Fibroblast of pulmonary artery (primary cell): ENCODE measurements around the gene DLL3.

Experiments
- DNase-seq: peaks from one replicate; pipeline ENCODE4 v3.0.0-alpha.2; 2010; ENCODE audit warnings: low read depth
- H3K4me3 ChIP-seq: replicated peaks from 2 replicates; pipeline ENCODE4 v1.5.1; 2011; ENCODE audit warnings: low read depth, mild to moderate bottlenecking, control low read depth, low read length, moderate library complexity
- TF ChIP-seq, protein P1 (sequence below): IDR thresholded peaks from 2 replicates; pipeline ENCODE4 v1.5.1; 2011; ENCODE audit warnings: mild to moderate bottlenecking, control low read depth, low read length, inconsistent platforms; ENCODE audit errors: missing control alignments

DLL3 gene

DNA sequence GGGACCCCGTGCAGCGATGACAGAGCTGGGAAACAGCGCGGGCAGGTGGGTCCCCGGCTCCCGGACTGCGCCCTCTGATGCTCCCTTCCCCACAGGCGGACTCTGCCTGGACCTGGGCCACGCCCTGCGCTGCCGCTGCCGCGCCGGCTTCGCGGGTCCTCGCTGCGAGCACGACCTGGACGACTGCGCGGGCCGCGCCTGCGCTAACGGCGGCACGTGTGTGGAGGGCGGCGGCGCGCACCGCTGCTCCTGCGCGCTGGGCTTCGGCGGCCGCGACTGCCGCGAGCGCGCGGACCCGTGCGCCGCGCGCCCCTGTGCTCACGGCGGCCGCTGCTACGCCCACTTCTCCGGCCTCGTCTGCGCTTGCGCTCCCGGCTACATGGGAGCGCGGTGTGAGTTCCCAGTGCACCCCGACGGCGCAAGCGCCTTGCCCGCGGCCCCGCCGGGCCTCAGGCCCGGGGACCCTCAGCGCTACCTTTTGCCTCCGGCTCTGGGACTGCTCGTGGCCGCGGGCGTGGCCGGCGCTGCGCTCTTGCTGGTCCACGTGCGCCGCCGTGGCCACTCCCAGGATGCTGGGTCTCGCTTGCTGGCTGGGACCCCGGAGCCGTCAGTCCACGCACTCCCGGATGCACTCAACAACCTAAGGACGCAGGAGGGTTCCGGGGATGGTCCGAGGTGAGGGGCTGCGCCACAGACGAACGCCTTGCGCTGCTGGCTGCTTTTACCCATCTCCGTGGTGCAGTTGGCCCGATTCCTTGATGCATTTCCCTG lies 8.4 kb downstream of the DLL3 start:
- TF ChIP-seq, protein P1, sequence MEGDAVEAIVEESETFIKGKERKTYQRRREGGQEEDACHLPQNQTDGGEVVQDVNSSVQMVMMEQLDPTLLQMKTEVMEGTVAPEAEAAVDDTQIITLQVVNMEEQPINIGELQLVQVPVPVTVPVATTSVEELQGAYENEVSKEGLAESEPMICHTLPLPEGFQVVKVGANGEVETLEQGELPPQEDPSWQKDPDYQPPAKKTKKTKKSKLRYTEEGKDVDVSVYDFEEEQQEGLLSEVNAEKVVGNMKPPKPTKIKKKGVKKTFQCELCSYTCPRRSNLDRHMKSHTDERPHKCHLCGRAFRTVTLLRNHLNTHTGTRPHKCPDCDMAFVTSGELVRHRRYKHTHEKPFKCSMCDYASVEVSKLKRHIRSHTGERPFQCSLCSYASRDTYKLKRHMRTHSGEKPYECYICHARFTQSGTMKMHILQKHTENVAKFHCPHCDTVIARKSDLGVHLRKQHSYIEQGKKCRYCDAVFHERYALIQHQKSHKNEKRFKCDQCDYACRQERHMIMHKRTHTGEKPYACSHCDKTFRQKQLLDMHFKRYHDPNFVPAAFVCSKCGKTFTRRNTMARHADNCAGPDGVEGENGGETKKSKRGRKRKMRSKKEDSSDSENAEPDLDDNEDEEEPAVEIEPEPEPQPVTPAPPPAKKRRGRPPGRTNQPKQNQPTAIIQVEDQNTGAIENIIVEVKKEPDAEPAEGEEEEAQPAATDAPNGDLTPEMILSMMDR, result no peak
- peak overlapping the region; percentile 48 for H3K4me3 ChIP-seq
- peak; percentile 67 for DNase-seq

DNA sequence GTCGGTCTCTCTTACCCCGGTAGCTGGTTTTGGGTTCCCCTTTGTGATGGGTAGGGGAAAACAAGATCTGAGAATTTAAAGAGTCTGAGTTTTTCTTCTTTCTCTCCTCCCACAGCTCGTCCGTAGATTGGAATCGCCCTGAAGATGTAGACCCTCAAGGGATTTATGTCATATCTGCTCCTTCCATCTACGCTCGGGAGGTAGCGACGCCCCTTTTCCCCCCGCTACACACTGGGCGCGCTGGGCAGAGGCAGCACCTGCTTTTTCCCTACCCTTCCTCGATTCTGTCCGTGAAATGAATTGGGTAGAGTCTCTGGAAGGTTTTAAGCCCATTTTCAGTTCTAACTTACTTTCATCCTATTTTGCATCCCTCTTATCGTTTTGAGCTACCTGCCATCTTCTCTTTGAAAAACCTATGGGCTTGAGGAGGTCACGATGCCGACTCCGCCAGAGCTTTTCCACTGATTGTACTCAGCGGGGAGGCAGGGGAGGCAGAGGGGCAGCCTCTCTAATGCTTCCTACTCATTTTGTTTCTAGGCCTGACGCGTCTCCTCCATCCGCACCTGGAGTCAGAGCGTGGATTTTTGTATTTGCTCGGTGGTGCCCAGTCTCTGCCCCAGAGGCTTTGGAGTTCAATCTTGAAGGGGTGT lies 9.1 kb downstream of the DLL3 start:
- TF ChIP-seq, protein P1, result no peak
- H3K4me3 ChIP-seq, result peak overlapping the region; percentile 48
- DNase-seq, result no peak

DNA sequence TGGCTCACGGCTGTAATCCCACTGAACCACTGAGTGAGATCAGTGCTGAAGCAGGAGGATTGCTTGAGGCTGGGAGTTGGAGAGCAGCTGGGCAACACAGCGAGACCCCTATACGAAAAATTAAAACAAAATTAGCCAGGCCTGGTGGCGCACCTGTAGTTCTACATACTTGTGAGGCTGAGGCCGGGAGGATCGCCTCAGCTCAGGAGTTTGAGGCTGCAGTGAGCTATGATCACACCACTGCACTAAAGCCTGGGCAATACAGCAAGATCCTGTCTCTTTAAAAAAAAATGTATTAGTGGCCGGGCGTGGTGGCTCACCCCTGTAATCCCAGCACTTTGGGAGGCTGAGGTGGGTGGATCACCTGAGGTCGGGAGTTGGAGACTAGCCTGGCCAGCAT lies 9.9 kb downstream of the DLL3 start:
- H3K4me3 ChIP-seq, result no peak overlapping the region
- TF ChIP-seq, protein P1, result no peak
- DNase-seq, result no peak

DNA sequence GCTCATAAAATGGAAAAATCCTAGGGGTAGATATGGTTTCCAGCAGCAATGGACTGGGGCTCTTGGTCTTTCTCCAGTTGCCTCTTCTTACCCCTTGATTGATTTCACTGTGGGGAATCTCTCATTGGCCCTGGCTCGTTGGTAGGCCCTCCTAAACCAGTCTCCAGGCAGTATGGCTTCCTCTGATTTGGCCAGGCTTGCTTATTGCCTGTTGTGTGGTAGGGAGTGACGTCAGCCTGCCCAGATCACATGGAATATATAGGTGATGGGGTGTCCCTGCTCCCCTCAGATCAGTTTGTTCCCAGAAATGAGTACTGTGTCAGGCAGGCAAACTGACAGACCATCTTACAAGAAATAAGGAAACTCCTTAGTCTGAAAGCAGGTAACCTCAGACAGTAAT lies 10.5 kb downstream of the DLL3 start:
- no peak overlapping the region for H3K4me3 ChIP-seq
- DNase-seq, result no peak
- TF ChIP-seq, protein P1, result no peak

DNA sequence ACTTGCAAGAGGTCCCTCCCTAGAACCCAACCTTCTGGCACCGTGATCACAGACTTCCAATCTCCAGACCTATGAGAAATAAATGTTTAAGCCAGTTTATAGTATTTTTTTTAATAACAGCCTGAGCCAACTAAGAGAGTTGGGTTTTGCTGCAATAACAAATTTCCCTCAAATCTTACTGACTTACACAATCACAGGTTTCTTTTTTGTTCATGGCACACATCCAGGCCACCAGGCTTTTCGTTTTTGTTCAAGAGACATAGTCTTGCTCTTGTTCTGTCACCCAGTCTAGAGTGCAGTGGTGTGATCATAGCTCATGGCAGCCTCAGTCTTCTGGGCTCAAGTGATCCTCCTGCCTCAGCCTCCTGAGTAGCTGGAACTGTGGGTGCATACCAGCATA lies 14.2 kb downstream of the DLL3 start:
- H3K4me3 ChIP-seq, result no peak overlapping the region
- TF ChIP-seq, protein P1, result no peak
- DNase-seq, result no peak

DNA sequence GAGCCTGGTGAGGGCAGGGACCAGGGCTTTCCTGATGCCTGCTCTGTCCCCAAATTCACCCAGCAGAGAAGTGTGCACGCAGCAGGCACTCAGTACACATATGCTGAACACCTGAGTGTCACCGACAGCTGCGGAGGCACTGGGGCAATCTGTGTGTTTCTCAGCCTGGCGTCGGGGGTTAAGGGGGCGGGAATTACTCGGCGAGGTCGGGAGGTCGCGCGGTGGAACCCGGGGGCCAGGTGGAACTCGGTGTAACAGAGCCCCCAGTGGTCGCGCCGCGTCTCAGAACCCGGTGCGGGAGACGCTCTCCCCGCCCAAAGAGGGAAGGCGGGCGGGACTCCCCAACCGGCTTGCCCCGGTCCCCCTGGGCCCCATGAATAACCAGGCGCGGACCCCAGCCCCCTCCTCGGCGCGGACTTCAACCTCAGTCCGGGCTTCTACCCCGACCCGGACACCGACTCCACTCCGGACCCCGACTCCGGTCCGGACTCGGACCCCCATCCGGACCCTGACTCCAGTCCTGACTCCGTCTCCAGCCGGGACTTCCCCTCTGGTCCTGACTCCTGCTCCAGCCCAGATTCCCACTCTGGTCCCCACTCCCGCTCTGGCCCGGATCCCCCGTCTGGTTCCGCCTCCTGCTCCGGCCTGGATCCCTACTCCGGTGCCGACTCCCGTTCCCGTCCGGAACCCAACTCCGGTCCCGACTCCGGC lies 16.2 kb downstream of the DLL3 start, which contains the start of gene SELENOV:
TSS of gene SELENOV (plus strand) at position 300 of the 711 bp plus-strand sequence. CDS start at position 374, 74 bp downstream.
- no peak within 1 kb of the TSS for H3K4me3 ChIP-seq
- DNase-seq, result no peak
- TF ChIP-seq, protein P1, result no peak
